ENCODE measurements around the gene SGMS1.

SGMS1 gene

DNA sequence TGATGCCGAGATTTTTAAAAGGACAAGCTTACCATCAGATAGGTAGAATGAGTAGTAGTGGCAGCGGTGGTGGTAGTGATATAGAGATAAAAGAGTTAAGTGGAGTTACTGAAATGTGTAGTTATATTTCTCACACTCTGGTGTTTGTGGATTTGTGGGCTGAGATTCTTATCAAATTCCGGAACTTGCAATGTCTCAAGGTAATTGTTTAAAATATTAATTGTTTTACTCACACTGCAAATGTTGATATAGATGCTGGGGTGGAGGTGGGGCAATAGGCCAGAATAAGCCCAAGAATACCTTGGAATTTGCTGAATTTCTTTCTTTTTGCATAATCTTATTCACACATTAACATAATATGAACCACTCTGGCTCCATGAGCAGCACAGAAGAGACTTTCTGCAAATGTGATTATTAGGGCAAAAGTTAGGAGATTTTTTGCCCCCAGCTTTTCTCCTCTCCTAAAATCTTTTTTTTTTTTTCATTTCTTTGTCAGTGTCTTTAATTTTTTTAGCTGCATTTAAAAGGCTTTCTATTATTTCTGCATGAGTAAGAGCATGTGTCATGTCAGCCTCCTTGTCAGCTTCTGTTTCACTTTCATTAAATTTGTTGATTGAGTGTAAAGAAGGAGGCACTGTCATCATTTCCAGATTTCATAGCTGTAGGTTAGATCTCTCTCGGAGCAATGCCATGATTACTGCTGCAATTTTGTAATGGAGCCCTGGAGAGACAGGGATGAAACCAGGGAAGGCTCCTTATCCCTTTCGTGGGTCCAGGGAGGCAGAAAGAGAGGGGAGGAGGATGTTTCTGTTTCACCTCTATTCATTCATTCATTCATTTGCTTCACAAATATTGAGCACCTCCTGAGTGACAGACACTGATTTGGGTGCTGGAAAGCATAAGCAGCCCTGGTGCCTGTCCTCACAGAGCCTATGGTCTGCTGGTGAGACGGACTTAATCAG, 13.1 kb upstream of the SGMS1 start:
- no peak overlapping the region for H4K91ac ChIP-seq (ENCODE audit: low read length)
- H2BK15ac ChIP-seq (ENCODE audit: low read depth, poor library complexity, severe bottlenecking): no peak overlapping the region
- H2BK120ac ChIP-seq (ENCODE audit: low read depth, low read length): no peak overlapping the region
- H3K23ac ChIP-seq (ENCODE audit: low read length in 2 of 2): no peak overlapping the region
- no peak overlapping the region for H3K4me2 ChIP-seq (ENCODE audit: low read length, poor library complexity, severe bottlenecking)
- H3K79me1 ChIP-seq (replicated peaks; ENCODE audit: low read length, poor library complexity, severe bottlenecking): no peaks in the 10 kb centered on the region
- peaks cover 2% of the 10 kb centered on the region for H3K4me1 ChIP-seq (ENCODE audit: control insufficient read depth, insufficient read depth, low read depth, low read length)
- no peak overlapping the region for H2BK5ac ChIP-seq (ENCODE audit: low read depth, low read length, poor library complexity, severe bottlenecking)
- H2BK12ac ChIP-seq (ENCODE audit: low read length in 2 of 2): no peak overlapping the region
- no peak overlapping the region for H3K18ac ChIP-seq (ENCODE audit: low read depth in 1 of 2, low read length in 2 of 2)
- no peaks in the 10 kb centered on the region for H3K27me3 ChIP-seq (ENCODE audit: control insufficient read depth in 1 of 2, insufficient read depth in 1 of 2, low read length in 2 of 2)
- no peak overlapping the region for H4K8ac ChIP-seq (ENCODE audit: low read length)
- WGBS: 86% methylated on average over 4 of the region's 6 CpGs
- DNase-seq: no peak
- H3K4me3 ChIP-seq (ENCODE audit: insufficient read depth in 1 of 2, low read depth in 1 of 2, low read length in 2 of 2): peak overlapping the region in 1 of 2 experiments; percentile 10
- H3K14ac ChIP-seq (ENCODE audit: low read length in 2 of 2): no peak overlapping the region
- H2AK5ac ChIP-seq (ENCODE audit: low read length, severe bottlenecking): no peak overlapping the region
- H2AFZ ChIP-seq (ENCODE audit: low read depth, low read length): no peak overlapping the region
- no peaks in the 10 kb centered on the region for H3K36me3 ChIP-seq (ENCODE audit: control insufficient read depth in 1 of 2, insufficient read depth in 2 of 2, low read depth in 1 of 2, low read length in 2 of 2)
- H3K4ac ChIP-seq (ENCODE audit: low read depth in 1 of 2, low read length in 2 of 2): no peak overlapping the region
- no peak overlapping the region for H3K9ac ChIP-seq (ENCODE audit: low read length)
- H3K9me3 ChIP-seq (ENCODE audit: control insufficient read depth, low read length): no peaks in the 10 kb centered on the region
- no peak overlapping the region for H3K27ac ChIP-seq (ENCODE audit: low read length, poor library complexity, severe bottlenecking)

DNA sequence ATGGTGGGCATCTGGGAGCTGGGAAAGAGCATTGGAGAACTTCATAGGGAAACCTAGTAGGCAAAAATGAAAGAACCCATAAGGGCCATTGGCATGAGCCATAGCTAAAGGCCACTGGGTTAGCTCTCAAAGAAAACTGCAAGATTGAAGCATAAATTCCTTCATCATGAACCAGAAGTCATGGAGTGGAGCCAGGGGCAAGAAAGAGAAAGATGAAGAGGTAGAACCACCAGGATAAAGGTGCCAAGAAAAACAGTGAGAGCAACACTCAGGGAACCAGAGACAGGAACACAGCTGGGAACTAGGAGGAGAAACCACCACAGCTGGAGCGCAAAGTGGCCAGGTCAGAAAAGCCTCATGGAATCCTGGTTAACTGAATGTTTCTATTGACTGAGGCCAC, 11.5 kb upstream of the SGMS1 start:
- Histone ChIP-seq H3K23ac (ENCODE audit: low read length in 2 of 2) (no peak overlapping the region), H3K14ac (ENCODE audit: low read length in 2 of 2) (no peak overlapping the region), H3K27me3 (ENCODE audit: control insufficient read depth in 1 of 2, insufficient read depth in 1 of 2, low read length in 2 of 2) (no peaks in the 10 kb centered on the region), H3K4me1 (ENCODE audit: control insufficient read depth, insufficient read depth, low read depth, low read length) (peaks cover 2% of the 10 kb centered on the region), H2BK12ac (ENCODE audit: low read length in 2 of 2) (no peak overlapping the region), H2AFZ (ENCODE audit: low read depth, low read length) (no peak overlapping the region), H3K27ac (ENCODE audit: low read length, poor library complexity, severe bottlenecking) (no peak overlapping the region), H3K4me3 (ENCODE audit: insufficient read depth in 1 of 2, low read depth in 1 of 2, low read length in 2 of 2) (no peak overlapping the region), H2BK120ac (ENCODE audit: low read depth, low read length) (no peak overlapping the region), H3K9ac (ENCODE audit: low read length) (no peak overlapping the region), H4K8ac (ENCODE audit: low read length) (no peak overlapping the region), H3K18ac (ENCODE audit: low read depth in 1 of 2, low read length in 2 of 2) (no peak overlapping the region), H2AK5ac (ENCODE audit: low read length, severe bottlenecking) (no peak overlapping the region), H3K4ac (ENCODE audit: low read depth in 1 of 2, low read length in 2 of 2) (no peak overlapping the region), H2BK15ac (ENCODE audit: low read depth, poor library complexity, severe bottlenecking) (no peak overlapping the region), H4K91ac (ENCODE audit: low read length) (no peak overlapping the region), H2BK5ac (ENCODE audit: low read depth, low read length, poor library complexity, severe bottlenecking) (no peak overlapping the region), H3K9me3 (ENCODE audit: control insufficient read depth, low read length) (no peaks in the 10 kb centered on the region), H3K79me1 (replicated peaks; ENCODE audit: low read length, poor library complexity, severe bottlenecking) (no peaks in the 10 kb centered on the region), H3K36me3 (ENCODE audit: control insufficient read depth in 1 of 2, insufficient read depth in 2 of 2, low read depth in 1 of 2, low read length in 2 of 2) (peaks cover 0 to under 1% of the 10 kb centered on the region in 2 experiments), H3K4me2 (ENCODE audit: low read length, poor library complexity, severe bottlenecking) (no peak overlapping the region)
- DNase-seq: no peak
- 94% methylated on average over 1 of the region's 1 CpG for WGBS

DNA sequence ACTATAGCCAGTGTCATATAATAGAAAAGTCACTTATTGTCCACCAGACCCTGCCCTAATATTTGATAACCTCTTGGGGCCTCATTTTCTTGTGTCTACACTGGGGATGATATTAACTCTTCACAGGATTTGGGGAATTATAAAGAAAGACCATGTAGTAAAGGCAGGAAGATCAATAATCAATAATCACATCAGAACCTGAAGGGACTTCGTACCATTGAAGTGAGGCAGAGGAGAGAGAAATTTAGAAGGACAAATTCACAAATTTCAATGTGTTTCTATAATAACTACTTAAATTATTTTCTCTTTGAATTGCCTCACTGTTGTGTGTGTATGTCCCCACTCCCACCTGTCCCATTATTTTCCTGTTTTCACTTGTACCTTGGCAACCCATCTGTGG, 10.7 kb upstream of the SGMS1 start:
- WGBS: no CpG with 5 or more reads among the region's 1 CpG
- Histone ChIP-seq H2BK12ac (ENCODE audit: low read length in 2 of 2) (no peak overlapping the region), H3K27ac (ENCODE audit: low read length, poor library complexity, severe bottlenecking) (no peak overlapping the region), H3K4me2 (ENCODE audit: low read length, poor library complexity, severe bottlenecking) (no peak overlapping the region), H2AK5ac (ENCODE audit: low read length, severe bottlenecking) (no peak overlapping the region), H3K14ac (ENCODE audit: low read length in 2 of 2) (no peak overlapping the region), H3K4ac (ENCODE audit: low read depth in 1 of 2, low read length in 2 of 2) (no peak overlapping the region), H4K8ac (ENCODE audit: low read length) (no peak overlapping the region), H3K4me1 (ENCODE audit: control insufficient read depth, insufficient read depth, low read depth, low read length) (peaks cover 2% of the 10 kb centered on the region), H2BK5ac (ENCODE audit: low read depth, low read length, poor library complexity, severe bottlenecking) (no peak overlapping the region), H3K36me3 (ENCODE audit: control insufficient read depth in 1 of 2, insufficient read depth in 2 of 2, low read depth in 1 of 2, low read length in 2 of 2) (peaks cover 0 to 9% of the 10 kb centered on the region in 2 experiments), H2BK120ac (ENCODE audit: low read depth, low read length) (no peak overlapping the region), H3K4me3 (ENCODE audit: insufficient read depth in 1 of 2, low read depth in 1 of 2, low read length in 2 of 2) (no peak overlapping the region), H3K79me1 (replicated peaks; ENCODE audit: low read length, poor library complexity, severe bottlenecking) (no peaks in the 10 kb centered on the region), H3K27me3 (ENCODE audit: control insufficient read depth in 1 of 2, insufficient read depth in 1 of 2, low read length in 2 of 2) (no peaks in the 10 kb centered on the region), H2BK15ac (ENCODE audit: low read depth, poor library complexity, severe bottlenecking) (no peak overlapping the region), H3K23ac (ENCODE audit: low read length in 2 of 2) (no peak overlapping the region), H4K91ac (ENCODE audit: low read length) (no peak overlapping the region), H2AFZ (ENCODE audit: low read depth, low read length) (no peak overlapping the region), H3K18ac (ENCODE audit: low read depth in 1 of 2, low read length in 2 of 2) (no peak overlapping the region), H3K9me3 (ENCODE audit: control insufficient read depth, low read length) (no peaks in the 10 kb centered on the region), H3K9ac (ENCODE audit: low read length) (no peak overlapping the region)
- no peak for DNase-seq

DNA sequence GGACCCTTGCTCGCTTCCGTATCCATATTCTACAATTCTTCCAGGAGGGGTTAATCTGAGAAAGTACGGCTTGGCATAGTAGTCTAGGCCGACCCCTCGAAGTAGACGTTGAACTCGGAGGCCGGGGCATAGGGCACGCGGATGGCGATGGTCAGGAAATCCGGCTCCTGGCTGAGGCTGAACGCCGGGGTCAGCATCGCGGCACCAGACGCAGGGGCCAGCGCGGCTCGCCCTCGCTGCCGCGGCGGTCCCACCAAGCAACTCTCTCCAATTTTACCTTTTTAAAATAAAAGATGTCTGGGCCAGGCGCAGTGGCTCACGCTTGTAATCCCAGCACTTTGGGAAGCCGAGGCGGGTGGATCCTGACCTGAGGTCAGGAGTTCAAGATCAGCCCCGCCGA, 7.3 kb upstream of the SGMS1 start:
- Histone ChIP-seq H3K23ac (ENCODE audit: low read length in 2 of 2) (no peak overlapping the region), H3K14ac (ENCODE audit: low read length in 2 of 2) (no peak overlapping the region), H3K4ac (ENCODE audit: low read depth in 1 of 2, low read length in 2 of 2) (no peak overlapping the region), H2BK5ac (ENCODE audit: low read depth, low read length, poor library complexity, severe bottlenecking) (no peak overlapping the region), H2AK5ac (ENCODE audit: low read length, severe bottlenecking) (no peak overlapping the region), H3K9ac (ENCODE audit: low read length) (no peak overlapping the region), H2BK12ac (ENCODE audit: low read length in 2 of 2) (no peak overlapping the region), H3K36me3 (ENCODE audit: control insufficient read depth in 1 of 2, insufficient read depth in 2 of 2, low read depth in 1 of 2, low read length in 2 of 2) (peaks cover 0 to 18% of the 10 kb centered on the region in 2 experiments), H3K4me1 (ENCODE audit: control insufficient read depth, insufficient read depth, low read depth, low read length) (peaks cover 2% of the 10 kb centered on the region), H2AFZ (ENCODE audit: low read depth, low read length) (no peak overlapping the region), H2BK15ac (ENCODE audit: low read depth, poor library complexity, severe bottlenecking) (no peak overlapping the region), H4K8ac (ENCODE audit: low read length) (no peak overlapping the region), H3K9me3 (ENCODE audit: control insufficient read depth, low read length) (no peaks in the 10 kb centered on the region), H3K4me2 (ENCODE audit: low read length, poor library complexity, severe bottlenecking) (no peak overlapping the region), H3K79me1 (replicated peaks; ENCODE audit: low read length, poor library complexity, severe bottlenecking) (no peaks in the 10 kb centered on the region), H2BK120ac (ENCODE audit: low read depth, low read length) (no peak overlapping the region), H3K27me3 (ENCODE audit: control insufficient read depth in 1 of 2, insufficient read depth in 1 of 2, low read length in 2 of 2) (no peaks in the 10 kb centered on the region), H3K4me3 (ENCODE audit: insufficient read depth in 1 of 2, low read depth in 1 of 2, low read length in 2 of 2) (no peak overlapping the region), H3K27ac (ENCODE audit: low read length, poor library complexity, severe bottlenecking) (no peak overlapping the region), H3K18ac (ENCODE audit: low read depth in 1 of 2, low read length in 2 of 2) (no peak overlapping the region), H4K91ac (ENCODE audit: low read length) (no peak overlapping the region)
- DNase-seq: no peak
- WGBS: 96% methylated on average over 28 of the region's 30 CpGs
